HS-5 (cell line): ENCODE measurements around the gene RFXANK.
"Not testable (repeated sequence)": the region's sequence is repeated elsewhere in the genome, so short reads cannot be mapped to it uniquely, and the experiment has no call there.

ENCODE experiments used
- DNase-seq: peaks from one replicate; pipeline ENCODE4 v3.0.0-alpha.2; 2012; ENCODE audit warnings: low read depth

The RFXANK gene

DNA sequence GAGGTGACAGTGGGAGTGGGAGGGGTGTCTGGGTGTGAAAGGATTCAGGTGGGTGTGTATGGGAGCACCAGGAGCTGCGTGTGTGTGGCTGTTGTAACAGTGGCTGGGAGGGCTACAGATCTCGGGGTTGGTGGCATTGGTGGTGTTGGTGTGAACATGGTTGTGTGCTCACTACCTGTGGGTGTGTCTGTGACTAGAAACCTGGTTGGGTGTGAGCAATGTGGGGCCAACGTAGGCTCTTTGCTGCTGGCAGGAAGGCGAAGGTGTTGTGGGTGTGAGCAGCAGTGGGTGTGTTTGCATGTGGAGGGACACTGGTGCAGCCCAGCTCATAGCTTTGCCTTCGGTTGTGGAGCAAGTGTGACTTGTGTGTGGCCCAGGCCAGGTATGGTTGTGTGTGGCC, 14.9 kb downstream of the RFXANK start:
- no peak for DNase-seq

DNA sequence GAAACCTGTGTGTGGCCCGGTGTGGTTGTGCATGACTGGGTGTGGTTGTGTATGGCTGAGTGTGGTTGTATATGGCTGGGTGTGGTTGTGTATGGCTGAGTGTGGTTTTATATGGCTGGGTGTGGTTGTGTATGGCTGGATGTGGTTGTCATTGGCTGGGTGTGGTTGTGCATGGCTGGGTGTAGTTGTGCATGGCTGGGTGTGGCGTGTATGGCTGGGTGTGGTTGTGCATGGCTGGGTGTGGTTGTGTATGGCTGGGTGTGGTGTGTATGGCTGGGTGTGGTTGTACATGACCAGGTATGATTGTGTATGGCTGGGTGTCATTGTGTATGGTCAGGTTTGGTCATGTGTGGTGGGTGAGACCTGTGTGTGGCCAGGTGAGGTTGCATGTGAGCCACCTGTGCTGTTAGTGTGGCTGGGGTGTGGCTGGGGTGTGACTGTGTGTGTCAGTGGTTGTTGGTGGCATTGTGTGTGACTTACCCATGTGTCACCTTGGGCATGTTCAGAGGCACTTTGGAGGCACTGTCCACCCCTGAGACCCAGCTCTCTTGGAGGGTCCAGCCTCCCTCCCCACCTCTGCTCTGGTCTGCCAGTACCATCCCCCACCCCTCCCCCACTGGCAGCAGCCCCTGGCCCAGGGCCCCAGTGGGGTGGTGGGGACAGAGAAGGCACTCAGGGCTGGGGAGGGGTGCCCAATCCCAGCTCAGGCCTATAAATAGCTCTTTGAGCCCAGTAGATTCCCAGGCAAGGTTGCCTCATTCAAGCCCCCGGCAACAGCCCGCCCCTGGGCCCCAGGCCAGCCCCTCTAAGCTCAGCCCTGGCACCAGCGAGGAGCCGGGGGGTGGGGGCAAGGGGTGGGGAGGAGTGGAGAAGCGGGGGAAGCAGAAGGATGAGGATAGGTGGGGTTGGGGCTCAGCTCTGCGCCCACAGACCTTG, 15.8 kb downstream of the RFXANK start:
- no peak for DNase-seq

DNA sequence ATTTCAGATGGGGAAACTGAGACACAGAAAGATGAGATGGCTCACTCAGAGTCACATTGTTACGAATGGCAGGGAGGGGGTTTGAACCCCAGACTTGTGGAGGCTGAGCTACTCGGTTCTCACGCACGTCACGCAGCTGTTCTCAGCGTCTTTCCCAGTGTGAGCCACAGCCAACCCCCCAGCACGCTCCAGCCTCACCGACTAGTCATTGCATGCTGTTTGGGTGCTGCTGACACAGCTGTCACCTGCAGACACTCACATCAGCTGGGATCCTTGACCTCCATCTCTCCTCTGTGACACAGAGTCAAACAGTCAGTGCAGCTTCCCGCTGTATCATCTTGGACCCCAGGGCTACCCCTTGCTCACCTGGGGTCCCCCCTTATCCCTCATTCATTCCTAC, 17.3 kb downstream of the RFXANK start:
- no peak for DNase-seq

DNA sequence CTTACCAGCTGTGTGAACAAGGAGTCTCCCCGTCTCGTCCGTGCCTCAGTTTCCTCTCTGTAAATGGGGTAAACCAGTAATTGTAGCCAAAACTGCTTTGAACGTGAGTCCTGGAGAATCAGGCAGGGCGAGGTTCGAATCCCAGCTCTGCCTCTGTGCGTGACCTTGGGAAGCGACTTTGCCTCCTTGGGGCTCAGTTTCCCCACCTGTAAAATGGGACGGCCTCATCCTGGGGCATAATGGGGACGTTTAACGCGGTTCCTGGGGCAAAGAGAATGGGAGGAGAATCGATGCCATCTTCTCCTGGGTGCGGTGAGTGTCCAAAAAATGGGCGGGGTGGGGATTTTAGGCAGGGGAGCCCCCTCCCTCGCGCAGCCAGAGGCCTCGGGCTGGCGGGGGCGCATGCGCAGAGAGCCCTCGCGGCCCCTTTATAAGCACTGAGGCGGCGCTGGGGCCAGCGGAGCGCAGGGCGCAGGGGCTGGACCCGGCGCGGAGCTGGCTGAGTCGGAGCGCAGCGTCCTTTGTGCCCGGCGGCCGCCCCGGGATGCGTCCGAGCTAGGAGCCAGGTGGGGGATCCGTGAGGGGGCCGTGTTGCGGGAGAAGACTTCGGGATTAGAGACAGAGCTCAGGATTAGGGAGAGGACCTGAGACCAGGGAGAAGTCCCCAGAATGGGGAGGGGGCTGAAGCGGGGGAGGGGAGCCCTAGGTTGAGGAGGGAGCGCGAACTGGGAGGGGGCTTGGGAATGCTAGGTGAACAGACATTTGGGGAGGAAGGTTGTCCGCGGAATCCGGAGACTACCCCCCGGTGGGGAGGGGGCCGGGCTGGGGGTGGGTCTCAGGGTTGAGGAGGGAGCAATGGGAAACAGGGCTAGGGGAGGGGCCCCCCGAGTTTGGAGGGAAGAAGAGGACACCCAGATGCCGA, 19.7 kb downstream of the RFXANK start, which contains the start of gene NCAN:
NCAN (plus strand) TSS at position 460 of the 922 bp plus-strand sequence. CDS start 4,996 bp downstream, outside the sequence.
- no peak for DNase-seq

DNA sequence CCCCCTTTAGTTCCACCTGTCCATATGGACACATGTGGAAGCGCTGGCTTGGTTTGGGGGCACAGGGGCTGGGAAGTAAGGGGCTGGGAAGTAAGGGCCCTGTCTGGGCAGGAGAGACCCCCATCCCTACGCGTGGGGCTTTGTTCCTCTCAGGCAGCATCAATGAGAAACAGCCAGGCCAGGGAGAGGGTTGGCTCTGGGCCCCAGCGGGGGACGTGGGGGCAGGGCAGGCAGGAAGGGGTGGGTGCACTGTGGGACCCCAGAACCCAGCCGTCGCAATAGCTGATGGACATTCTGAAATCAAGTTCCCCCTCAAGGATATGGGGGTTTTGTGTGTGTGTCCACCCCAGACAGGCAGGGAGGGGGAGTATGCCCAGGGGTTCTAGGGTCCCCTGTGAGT, 20.9 kb downstream of the RFXANK start:
- DNase-seq = no peak

DNA sequence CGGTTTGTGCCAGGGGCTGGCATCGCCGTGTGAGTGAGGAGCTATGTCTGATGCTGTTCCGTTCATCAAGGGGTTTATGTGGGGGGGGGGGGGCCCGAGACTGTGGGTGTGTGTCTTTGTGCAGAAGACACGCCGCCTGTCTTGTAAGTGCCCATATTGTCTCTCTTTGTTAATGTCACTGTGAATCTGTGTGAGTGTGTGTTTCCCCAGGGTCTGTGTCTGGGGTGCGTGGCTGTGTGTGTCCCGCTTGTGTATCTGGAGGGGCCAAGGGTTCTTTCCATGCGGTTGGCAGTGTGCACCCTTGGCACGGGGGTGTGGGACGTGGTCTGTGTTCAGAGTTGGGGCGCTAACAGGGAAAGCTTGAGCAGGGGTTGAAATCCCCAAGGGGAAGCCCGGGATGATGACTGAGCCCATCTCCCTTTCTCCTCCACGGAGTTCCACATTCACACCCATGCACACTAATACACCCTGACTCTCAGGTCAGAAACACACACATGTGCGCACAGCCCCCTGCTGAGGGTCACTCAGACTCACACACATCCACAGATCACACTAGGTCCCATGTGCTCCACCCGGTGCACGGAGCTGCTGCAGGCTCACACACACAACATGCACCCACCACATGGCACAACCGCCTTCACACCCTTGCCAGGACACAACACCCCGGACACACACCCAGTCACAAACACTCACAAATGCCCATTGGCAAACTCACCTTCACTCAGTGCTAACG, 21.5 kb downstream of the RFXANK start:
- DNase-seq = no peak

DNA sequence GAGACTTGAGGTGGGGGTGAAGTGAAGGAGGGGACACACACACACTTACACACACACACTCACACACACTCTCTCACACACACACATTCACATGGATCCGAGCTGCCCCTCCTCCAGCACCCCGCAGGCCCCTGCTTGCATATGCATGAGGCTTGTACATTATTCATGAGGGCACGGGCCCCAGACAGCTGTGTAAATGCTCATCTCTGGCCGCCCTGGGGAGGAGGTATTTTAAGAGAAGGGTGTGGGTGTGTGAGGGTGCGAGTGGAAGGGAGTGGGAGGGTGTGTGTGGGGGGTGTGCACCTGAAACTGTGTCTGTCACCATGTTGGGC, 22.1 kb downstream of the RFXANK start:
- no peak for DNase-seq

DNA sequence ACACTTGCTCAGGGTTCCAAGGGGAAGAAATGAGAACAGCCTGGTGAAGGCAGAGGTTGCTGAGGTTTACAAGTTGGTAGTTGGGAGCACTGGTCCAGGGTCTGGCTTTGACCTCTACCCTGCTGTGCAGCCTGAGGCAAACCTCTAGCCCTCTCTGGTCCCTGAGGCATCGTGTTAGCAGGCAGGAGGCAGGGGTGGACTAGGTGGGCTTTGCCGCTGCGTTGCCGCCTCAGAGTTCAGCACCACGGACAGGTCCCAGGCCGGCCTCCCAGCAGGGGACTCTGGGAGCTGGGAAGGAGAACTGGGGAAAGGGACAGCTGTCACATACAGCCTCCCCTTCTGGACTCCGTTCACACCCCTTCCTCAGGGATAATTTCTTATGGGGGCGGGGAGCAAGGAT, 22.8 kb downstream of the RFXANK start:
- DNase-seq = no peak

DNA sequence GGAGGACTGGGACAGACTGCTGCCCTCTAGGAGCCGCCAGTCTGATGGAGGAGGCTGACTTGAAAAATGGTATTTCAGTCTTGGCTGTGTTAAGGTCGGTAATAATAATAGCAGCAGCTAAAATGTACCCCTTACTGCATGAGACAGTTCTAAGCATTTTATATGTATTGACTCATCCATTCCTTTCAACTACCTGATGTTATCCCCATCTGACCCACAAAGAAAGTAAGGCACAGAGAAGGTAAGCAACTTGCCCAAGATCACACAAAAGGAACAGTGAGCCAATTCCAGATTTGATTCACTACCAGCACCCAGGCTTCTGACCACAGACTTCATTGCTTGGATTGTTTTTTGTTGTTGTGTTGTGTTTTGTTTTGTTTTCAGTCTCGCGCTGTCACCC, 23.7 kb downstream of the RFXANK start:
- no peak for DNase-seq

DNA sequence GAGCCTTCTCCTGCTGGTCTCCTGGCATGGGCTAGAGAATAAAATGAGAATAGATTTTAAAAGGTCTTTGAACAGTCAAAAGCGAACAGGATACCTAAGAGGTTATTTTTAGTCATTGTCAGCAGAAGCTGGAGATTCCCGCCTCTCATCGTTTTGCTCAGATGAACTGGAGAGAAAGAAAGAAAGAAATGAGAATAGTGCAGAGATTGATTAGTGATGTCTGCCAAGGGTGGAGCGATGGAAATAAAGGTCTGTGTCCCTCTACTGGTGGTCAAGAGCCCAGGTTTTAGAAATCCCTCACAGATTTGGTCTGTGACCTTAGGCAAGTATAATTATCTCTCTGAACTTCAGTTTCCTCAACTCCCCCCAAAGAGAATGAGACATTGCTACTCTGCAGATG, 25.0 kb downstream of the RFXANK start:
- DNase-seq = no peak

DNA sequence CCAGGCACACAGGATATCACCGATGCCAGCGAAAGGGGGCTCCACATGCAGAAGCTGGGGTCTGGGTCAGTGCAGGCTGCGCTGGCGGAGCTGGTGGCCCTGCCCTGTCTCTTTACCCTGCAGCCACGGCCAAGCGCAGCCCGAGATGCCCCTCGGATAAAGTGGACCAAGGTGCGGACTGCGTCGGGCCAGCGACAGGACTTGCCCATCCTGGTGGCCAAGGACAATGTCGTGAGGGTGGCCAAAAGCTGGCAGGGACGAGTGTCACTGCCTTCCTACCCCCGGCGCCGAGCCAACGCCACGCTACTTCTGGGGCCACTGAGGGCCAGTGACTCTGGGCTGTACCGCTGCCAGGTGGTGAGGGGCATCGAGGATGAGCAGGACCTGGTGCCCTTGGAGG, 26.9 kb downstream of the RFXANK start:
- no peak for DNase-seq

DNA sequence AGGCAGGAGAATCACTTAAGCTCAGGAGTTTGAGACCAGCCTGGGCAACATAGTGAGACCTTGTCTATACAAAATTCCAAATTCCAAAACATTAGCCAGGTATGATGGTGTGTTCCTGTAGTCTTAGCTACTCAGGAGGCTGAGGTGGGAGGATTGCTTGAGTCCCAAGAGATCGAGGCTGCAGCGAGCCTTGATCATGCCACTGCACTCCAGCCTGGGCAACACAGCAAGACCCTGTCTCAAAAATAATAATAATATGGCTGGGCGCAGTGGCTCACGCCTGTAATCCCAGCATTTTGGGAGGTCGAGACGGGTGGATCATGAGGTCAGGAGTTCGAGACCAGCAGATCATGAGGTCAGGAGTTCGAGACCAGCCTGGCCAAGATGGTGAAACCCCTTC, 28.9 kb downstream of the RFXANK start:
- DNase-seq = not testable (repeated sequence)

DNA sequence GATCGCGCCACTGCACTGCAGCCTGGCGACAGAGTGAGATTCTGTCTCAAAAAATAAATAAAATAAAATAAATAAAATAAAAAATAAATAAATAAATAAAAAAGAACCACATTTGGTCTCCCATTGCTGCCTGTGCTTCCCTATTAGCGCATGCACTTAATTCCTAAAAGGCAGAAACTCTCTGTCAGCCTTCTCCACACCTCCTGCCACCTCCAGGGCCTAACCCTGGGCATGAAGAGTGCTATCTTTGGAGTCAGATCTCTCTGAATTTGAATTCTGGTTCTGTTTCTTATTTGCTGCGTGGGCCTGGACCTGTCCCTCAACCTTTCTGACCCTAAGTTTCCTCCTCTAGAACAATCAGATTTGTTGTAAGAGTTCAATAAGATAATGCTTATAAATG, 31.0 kb downstream of the RFXANK start:
- no peak for DNase-seq

DNA sequence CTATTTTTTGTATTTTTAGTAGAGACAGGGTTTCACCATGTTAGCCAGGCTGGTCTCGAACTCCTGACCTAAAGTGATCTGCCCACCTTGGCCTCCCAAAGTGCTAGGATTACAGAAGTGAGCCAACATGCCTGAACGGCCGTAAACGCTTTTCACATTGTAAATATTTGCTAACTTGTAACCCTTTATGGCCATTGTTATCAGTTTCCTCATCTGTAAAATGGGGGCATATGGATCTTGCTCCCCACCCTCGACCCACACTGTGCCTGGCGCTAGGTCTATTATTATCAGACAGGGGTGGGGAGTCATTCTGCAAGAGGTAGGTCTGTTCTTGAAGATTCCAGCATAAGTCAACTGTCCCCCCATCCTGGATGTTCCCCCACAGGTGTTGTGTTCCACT, 31.6 kb downstream of the RFXANK start:
- no peak for DNase-seq

DNA sequence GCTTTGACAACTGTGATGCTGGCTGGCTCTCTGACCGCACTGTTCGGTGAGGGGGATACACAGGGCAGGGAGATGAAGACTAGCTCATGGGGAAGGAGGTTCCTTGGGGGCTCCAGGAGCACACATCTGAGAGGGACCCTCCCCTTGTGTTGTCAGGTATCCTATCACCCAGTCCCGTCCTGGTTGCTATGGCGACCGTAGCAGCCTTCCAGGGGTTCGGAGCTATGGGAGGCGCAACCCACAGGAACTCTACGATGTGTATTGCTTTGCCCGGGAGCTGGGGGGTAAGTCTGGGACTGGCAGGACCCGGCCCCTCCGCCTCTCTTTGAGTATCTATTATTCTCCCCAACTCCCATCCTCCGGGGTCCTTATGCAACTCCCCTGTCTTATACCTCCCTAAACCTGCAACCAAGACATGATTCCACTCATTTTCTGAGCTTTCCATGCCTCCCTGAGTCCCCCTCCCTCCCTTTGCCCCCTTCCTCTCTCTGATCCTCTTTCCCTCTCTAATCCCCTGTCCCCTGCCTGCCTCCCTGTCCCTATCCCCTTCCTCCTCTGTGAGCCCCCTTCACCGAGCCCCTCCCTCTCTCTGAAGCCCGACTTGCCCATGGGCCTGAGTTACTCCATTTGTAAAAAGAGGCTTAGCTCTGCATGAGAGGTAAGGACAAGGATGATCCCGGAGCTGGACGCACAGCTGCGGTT, 32.2 kb downstream of the RFXANK start:
- DNase-seq = no peak

DNA sequence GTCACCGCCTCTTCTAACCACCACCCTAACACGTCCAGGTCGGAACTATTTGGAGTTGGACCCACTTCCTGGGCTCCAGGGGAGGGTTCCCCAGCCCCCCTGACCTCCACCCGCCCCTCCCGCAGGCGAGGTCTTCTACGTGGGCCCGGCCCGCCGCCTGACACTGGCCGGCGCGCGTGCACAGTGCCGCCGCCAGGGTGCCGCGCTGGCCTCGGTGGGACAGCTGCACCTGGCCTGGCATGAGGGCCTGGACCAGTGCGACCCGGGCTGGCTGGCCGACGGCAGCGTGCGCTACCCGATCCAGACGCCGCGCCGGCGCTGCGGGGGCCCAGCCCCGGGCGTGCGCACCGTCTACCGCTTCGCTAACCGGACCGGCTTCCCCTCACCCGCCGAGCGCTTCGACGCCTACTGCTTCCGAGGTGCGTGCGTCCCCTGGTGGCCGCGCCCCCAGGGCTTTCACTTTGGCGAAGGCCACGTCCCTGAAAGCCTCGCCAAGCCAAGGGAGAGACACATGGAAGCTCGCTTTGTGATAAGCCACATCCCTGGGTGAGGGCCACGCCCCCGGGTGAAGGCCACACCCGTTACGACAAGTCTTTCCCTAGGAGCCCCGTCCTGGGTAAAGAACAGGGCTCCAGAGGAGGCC, 32.9 kb downstream of the RFXANK start:
- DNase-seq = no peak

DNA sequence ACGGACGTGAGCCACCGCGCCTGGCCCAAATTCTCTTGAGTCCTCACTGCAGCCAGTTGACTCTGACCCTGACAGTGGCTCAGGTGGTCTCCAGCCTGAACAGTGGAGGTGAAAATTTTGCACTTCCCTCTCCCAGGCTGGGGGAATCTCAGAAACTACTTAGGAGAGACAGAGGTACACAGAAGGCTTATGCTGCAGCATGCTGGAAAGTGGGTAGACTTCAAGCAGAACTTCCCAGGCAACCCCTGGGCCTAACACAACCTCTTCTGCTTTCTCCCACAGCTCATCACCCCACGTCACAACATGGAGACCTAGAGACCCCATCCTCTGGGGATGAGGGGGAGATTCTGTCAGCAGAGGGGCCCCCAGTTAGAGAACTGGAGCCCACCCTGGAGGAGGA, 34.1 kb downstream of the RFXANK start:
- DNase-seq = no peak

DNA sequence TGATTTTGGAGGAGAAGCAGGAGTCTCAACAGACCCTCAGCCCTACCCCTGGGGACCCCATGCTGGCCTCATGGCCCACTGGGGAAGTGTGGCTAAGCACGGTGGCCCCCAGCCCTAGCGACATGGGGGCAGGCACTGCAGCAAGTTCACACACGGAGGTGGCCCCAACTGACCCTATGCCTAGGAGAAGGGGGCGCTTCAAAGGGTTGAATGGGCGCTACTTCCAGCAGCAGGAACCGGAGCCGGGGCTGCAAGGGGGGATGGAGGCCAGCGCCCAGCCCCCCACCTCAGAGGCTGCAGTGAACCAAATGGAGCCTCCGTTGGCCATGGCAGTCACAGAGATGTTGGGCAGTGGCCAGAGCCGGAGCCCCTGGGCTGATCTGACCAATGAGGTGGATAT, 34.6 kb downstream of the RFXANK start:
- DNase-seq = no peak

DNA sequence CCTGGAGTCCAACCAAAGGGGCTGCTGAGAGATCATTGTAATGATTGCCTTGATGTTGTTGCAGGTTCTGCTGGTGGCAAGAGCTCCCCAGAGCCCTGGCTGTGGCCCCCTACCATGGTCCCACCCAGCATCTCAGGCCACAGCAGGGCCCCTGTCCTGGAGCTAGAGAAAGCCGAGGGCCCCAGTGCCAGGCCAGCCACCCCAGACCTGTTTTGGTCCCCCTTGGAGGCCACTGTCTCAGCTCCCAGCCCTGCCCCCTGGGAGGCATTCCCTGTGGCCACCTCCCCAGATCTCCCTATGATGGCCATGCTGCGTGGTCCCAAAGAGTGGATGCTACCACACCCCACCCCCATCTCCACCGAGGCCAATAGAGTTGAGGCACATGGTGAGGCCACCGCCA, 35.2 kb downstream of the RFXANK start:
- no peak for DNase-seq

DNA sequence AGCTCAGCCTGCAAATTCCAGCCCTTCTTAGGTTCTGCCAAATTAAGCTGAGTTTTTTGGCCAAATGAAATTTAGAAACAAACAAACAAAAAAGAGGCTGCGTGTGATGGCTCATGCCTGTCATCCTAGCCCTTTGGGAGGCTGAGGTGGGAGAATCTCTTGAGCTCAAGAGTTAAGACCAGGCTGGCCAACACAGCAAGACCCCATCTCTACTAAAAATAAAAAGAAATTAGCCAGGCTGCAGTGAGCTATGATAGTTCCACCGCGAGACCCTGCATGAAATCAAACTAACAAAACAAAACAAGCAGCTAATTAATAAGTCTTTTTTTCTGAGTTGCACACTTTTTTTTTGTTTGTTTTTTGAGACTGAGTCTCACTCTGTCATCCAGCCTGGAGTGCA, 37.6 kb downstream of the RFXANK start:
- DNase-seq = no peak

DNA sequence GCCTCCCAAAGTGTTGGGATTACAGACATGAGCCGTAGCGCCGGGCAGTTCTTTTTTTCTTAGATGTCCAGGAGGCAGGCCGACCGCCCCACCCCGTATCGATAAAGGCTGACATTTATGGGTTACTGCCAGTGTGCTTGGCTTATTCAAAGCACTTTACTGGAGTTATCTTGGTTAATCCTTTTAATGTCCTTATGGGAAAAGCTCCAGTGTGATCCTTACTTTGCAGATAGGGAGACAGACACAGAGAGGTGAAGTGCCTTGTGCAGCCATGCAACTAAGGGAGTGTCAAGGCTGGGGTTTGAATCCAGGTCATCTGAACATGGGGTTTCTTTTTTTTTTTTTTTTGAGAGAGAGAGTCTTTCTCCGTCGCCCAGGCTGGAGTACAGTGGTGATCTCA, 38.9 kb downstream of the RFXANK start:
- no peak for DNase-seq
